B cell (primary cell): Measurements from ENCODE around the gene TAGLN3. TPM values are rescaled to one million over a fixed set of nuclear protein-coding genes. Genes with fewer than 3 reads are reported as not detected.

Source experiments
- ATAC-seq: fragments of 200-7000 bp; cut with Tn5 transposase; one replicate; pipeline ENCODE4 v1.10.0; 2021; ENCODE audit warnings: low read depth, mild to moderate bottlenecking, moderate number of reproducible peaks, moderate library complexity
- CTCF ChIA-PET: fragments of 350-600 bp; sonication (Branson Sonifier 250); formaldehyde crosslinking; loops from one replicate; lab custom pipeline; 2021; ENCODE audit warnings: antibody characterized with exemption, inconsistent platforms; lab: Charles Lee
- POLR2A ChIA-PET: fragments of 350-600 bp; sonication (Branson Sonifier 250); formaldehyde crosslinking; loops from one replicate; lab custom pipeline; 2021; ENCODE audit warnings: antibody characterized with exemption; lab: Charles Lee
- DNase-seq: peaks from one replicate; pipeline ENCODE4 v3.0.0; 2013
- H2AFZ ChIP-seq: 2 replicates; pipeline ENCODE4 v1.6.1; 2012; ENCODE audit warnings: mild to moderate bottlenecking, low read depth, low read length; ENCODE audit not compliant: insufficient read depth, poor library complexity, severe bottlenecking
- H3K27ac ChIP-seq, 2 donors: 1 replicate in 1 of 2; 2 replicates in 1 of 2; pipeline ENCODE4 v1.5.1; 2012 to 2013; ENCODE audit warnings: low read length in 2 of 2, mild to moderate bottlenecking in 2 of 2, moderate library complexity in 1 of 2
- H3K27me3 ChIP-seq, 4 experiments: fragments of 200-600 bp in 1 of 4; sonication (generic) in 1 of 4; replicated peaks in 1 of 4; 1 replicate in 2 of 4; 2 replicates in 2 of 4; pipeline versions ENCODE4 v1.6.1 to v1.7.0; 2013 to 2016; ENCODE audit warnings: low read length in 3 of 4, mild to moderate bottlenecking in 2 of 4, mixed read lengths in 1 of 4, moderate library complexity in 1 of 4; ENCODE audit not compliant: insufficient read depth in 4 of 4, control insufficient read depth in 3 of 4; ENCODE audit errors: control extremely low read depth in 1 of 4
- H3K36me3 ChIP-seq, 2 experiments: replicated peaks in 1 of 2; 1 replicate in 1 of 2; 2 replicates in 1 of 2; pipeline versions ENCODE4 v1.6.1 to v1.7.1; 2013; ENCODE audit warnings: low read length in 1 of 2; ENCODE audit not compliant: insufficient read depth in 2 of 2, control insufficient read depth in 1 of 2; ENCODE audit errors: control extremely low read depth in 1 of 2, extremely low read depth in 1 of 2
- H3K4me1 ChIP-seq, 2 donors: fragments of 200-600 bp in 1 of 2; sonication (generic) in 1 of 2; 1 replicate in 1 of 2; 2 replicates in 1 of 2; pipeline versions ENCODE4 v1.5.1 to v1.6.1; 2013 to 2017; ENCODE audit warnings: low read length in 2 of 2; ENCODE audit not compliant: control insufficient read depth in 2 of 2, insufficient read depth in 2 of 2
- H3K4me2 ChIP-seq: replicated peaks from 2 replicates; pipeline ENCODE3; 2012; ENCODE audit warnings: mild to moderate bottlenecking, low read depth, low read length; ENCODE audit not compliant: poor library complexity, severe bottlenecking
- H3K4me3 ChIP-seq, 5 experiments: fragments of 200-600 bp in 1 of 5; sonication (generic) in 1 of 5; 1 replicate in 3 of 5; 2 replicates in 2 of 5; pipeline versions ENCODE4 v1.5.1 to v1.7.0; 2011 to 2016; ENCODE audit warnings: low read length in 4 of 5, mild to moderate bottlenecking in 4 of 5, low read depth in 2 of 5, control low read depth in 1 of 5, moderate library complexity in 1 of 5; ENCODE audit not compliant: insufficient read depth in 1 of 5; ENCODE audit errors: control extremely low read depth in 1 of 5, extremely low read depth in 1 of 5
- H3K79me2 ChIP-seq: fragments of 200-600 bp; sonication (generic); one replicate; pipeline ENCODE4 v1.6.0; 2016; ENCODE audit warnings: low read length; ENCODE audit not compliant: control insufficient read depth, insufficient read depth
- H3K9ac ChIP-seq: fragments of 200-600 bp; sonication (generic); 2 replicates; pipeline ENCODE4 v1.6.1; 2017; ENCODE audit warnings: mild to moderate bottlenecking, low read length, moderate library complexity
- H3K9me3 ChIP-seq, 3 donors: one replicate each; pipeline versions ENCODE4 v1.6.1 to v1.7.1; 2013; ENCODE audit warnings: low read length in 2 of 3; ENCODE audit not compliant: control insufficient read depth in 2 of 3, insufficient read depth in 1 of 3; ENCODE audit errors: control extremely low read depth in 1 of 3
- H4K20me1 ChIP-seq: 2 replicates; pipeline ENCODE4 v1.6.0; 2012; ENCODE audit warnings: mild to moderate bottlenecking, low read length; ENCODE audit not compliant: insufficient read depth, control insufficient read depth, poor library complexity, severe bottlenecking
- H3K27ac Mint-ChIP-seq: one replicate; pipeline ENCODE4 v1.8.0; 2021; ENCODE audit warnings: mixed read lengths
- H3K27me3 Mint-ChIP-seq: one replicate; pipeline ENCODE4 v1.8.0; 2021; ENCODE audit warnings: mixed read lengths
- H3K4me1 Mint-ChIP-seq: one replicate; pipeline ENCODE4 v1.8.0; 2021; ENCODE audit warnings: mixed read lengths
- H3K4me3 Mint-ChIP-seq: one replicate; pipeline ENCODE4 v1.8.0; 2021; ENCODE audit warnings: mixed read lengths
- H3K9me3 Mint-ChIP-seq: one replicate; pipeline ENCODE4 v1.8.0; 2022; ENCODE audit warnings: mixed read lengths; ENCODE audit not compliant: insufficient read depth
- EZH2 ChIP-seq: IDR thresholded peaks from 2 replicates; pipeline ENCODE4 v1.6.1; 2012; ENCODE audit warnings: borderline replicate concordance, low read depth, mild to moderate bottlenecking, moderate library complexity, low read length; ENCODE audit not compliant: insufficient read depth, poor library complexity, severe bottlenecking
- WGBS: methylation state at CpG from one replicate; pipeline ENCODE4 v1.1.5; 2013; ENCODE audit warnings: missing lambda C conversion rate; ENCODE audit not compliant: insufficient coverage; 5-methylcytosine and 5-hydroxymethylcytosine counted together
- intact Hi-C: fragments of 100-400 bp; cut with micrococcal nuclease; formaldehyde crosslinking; loops from one replicate; pipeline ENCODE4 v1.10.0; 2022
- polyA plus RNA-seq: library from polyadenylated mRNA; depleted of rRNA; stranded (reverse); fragments of >200 nt; gene quantifications from 2 replicates; pipeline ENCODE4 v1.2.3, GENCODE V29; 2012
- total RNA-seq, 2 donors: library from RNA; stranded (reverse); fragments of 120-200 nt in 1 of 2; gene quantifications; 1 replicate in 1 of 2; 2 replicates in 1 of 2; pipeline versions ENCODE4 v1.2.3 to v1.2.4, GENCODE V29; 2013 to 2022
- TF ChIP-seq, protein P1 (sequence below): fragments of 200-600 bp; IDR thresholded peaks from one replicate; pipeline ENCODE4 v1.8.0; 2022; ENCODE audit warnings: antibody characterized with exemption, mild to moderate bottlenecking

Gene TAGLN3
- total and polyA plus RNA-seq, 2 donors (not counting 1 experiment from before 2014, with no cell fraction given), result not detected

DNA sequence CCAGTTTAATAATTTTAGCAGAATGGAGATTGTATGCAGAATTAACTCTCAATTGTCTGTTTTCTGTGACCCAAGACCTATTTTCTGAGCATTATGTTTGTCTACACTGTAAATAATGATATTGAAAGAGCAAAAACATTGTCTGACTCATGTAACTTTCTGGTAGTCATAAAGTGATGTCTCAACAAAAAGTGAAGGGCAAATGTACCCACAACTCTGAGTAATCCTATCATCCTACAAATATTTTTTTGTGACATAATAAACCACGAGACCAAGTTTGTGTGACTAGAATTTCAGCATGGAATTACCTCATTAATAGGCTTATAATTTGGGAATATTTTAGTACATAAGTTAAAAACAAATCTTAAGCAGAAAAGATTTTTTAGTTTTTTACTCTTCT is 35.3 kb upstream of the TAGLN3 start:
- Histone ChIP-seq H3K27me3 (no peaks in the 10 kb centered on the region), H3K9ac (no peak overlapping the region), H3K4me2 (no peak overlapping the region), H3K79me2 (no peaks in the 10 kb centered on the region), H2AFZ (no peak overlapping the region), H3K4me3 (no peak overlapping the region), H3K27ac (no peak overlapping the region), H3K4me1 (peaks cover 2 to 8% of the 10 kb centered on the region in 2 donors), H4K20me1 (no peaks in the 10 kb centered on the region), H3K36me3 (no peaks in the 10 kb centered on the region), H3K9me3 (no peaks in the 10 kb centered on the region)
- no CpG with 5 or more reads among the region's 1 CpG for WGBS
- ChIA-PET POLR2A (no interaction called here), CTCF (interaction anchor here (0.7 to 13.1 kb wide), 2 partner anchors 245 to 1880 kb away, joined by 3 to 366 read pairs; no protein-coding TSS in a partner anchor)
- DNase-seq (no peak), ATAC-seq (no peak)
- Mint-ChIP-seq H3K4me3 (no peak overlapping the region), H3K27ac (no peak overlapping the region), H3K27me3 (no peaks in the 10 kb centered on the region), H3K9me3 (no peaks in the 10 kb centered on the region), H3K4me1 (peaks cover 4% of the 10 kb centered on the region)
- intact Hi-C loops, result no loop called here
- TF ChIP-seq, protein P1, sequence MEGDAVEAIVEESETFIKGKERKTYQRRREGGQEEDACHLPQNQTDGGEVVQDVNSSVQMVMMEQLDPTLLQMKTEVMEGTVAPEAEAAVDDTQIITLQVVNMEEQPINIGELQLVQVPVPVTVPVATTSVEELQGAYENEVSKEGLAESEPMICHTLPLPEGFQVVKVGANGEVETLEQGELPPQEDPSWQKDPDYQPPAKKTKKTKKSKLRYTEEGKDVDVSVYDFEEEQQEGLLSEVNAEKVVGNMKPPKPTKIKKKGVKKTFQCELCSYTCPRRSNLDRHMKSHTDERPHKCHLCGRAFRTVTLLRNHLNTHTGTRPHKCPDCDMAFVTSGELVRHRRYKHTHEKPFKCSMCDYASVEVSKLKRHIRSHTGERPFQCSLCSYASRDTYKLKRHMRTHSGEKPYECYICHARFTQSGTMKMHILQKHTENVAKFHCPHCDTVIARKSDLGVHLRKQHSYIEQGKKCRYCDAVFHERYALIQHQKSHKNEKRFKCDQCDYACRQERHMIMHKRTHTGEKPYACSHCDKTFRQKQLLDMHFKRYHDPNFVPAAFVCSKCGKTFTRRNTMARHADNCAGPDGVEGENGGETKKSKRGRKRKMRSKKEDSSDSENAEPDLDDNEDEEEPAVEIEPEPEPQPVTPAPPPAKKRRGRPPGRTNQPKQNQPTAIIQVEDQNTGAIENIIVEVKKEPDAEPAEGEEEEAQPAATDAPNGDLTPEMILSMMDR, result no peak
- no peak for TF ChIP-seq EZH2

DNA sequence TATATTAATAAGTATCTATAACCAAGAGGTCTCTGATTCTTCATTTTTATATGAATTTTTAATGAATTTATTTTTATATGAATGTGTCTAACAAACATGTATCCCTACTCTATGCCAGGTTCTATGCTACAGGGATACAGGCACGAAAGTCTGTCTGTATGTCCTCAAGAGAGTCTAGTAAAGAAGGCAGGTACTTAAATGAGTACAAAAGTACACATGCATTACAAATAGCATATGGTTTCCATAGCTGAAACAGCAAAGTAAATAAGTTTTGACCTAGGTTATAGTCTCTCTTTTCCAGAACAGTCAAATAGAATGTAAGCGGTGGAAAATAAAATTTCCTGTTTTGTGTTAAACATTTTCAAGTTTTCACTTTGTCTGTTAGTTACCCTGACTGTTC is 33.2 kb upstream of the TAGLN3 start:
- CTCF ChIA-PET, result interaction anchor here (0.9 to 13.1 kb wide), 8 partner anchors 10 to 284 kb away, joined by 3 to 366 read pairs (median 5); partner anchors contain the start of gene ABHD10
- no peak for ATAC-seq
- Mint-ChIP-seq H3K27ac (no peak overlapping the region), H3K9me3 (no peaks in the 10 kb centered on the region), H3K27me3 (no peaks in the 10 kb centered on the region), H3K4me3 (no peak overlapping the region), H3K4me1 (peaks cover 4% of the 10 kb centered on the region)
- no peak overlapping the region for H3K9ac ChIP-seq
- intact Hi-C loops, result loop anchor here (5.0 kb wide), 1 partner anchor 103 kb away; no protein-coding TSS in a partner anchor
- no peaks in the 10 kb centered on the region for H4K20me1 ChIP-seq
- no peaks in the 10 kb centered on the region for H3K27me3 ChIP-seq
- H3K9me3 ChIP-seq, result no peaks in the 10 kb centered on the region
- no peaks in the 10 kb centered on the region for H3K79me2 ChIP-seq
- WGBS, result no CpG with 5 or more reads among the region's 2 CpGs
- H3K4me3 ChIP-seq, result no peak overlapping the region
- no peak for DNase-seq
- TF ChIP-seq, protein P1, result no peak
- no peak for TF ChIP-seq EZH2
- H3K36me3 ChIP-seq, result no peaks in the 10 kb centered on the region
- POLR2A ChIA-PET, result no interaction called here
- H2AFZ ChIP-seq, result no peak overlapping the region
- no peak overlapping the region for H3K27ac ChIP-seq
- no peak overlapping the region for H3K4me2 ChIP-seq
- H3K4me1 ChIP-seq, result peaks cover 2 to 8% of the 10 kb centered on the region in 2 donors
